ENCODE data around the gene RGS14.
A peak's percentile ranks its signal among the peaks of the same experiment; 100 is the strongest.

RGS14 gene

DNA sequence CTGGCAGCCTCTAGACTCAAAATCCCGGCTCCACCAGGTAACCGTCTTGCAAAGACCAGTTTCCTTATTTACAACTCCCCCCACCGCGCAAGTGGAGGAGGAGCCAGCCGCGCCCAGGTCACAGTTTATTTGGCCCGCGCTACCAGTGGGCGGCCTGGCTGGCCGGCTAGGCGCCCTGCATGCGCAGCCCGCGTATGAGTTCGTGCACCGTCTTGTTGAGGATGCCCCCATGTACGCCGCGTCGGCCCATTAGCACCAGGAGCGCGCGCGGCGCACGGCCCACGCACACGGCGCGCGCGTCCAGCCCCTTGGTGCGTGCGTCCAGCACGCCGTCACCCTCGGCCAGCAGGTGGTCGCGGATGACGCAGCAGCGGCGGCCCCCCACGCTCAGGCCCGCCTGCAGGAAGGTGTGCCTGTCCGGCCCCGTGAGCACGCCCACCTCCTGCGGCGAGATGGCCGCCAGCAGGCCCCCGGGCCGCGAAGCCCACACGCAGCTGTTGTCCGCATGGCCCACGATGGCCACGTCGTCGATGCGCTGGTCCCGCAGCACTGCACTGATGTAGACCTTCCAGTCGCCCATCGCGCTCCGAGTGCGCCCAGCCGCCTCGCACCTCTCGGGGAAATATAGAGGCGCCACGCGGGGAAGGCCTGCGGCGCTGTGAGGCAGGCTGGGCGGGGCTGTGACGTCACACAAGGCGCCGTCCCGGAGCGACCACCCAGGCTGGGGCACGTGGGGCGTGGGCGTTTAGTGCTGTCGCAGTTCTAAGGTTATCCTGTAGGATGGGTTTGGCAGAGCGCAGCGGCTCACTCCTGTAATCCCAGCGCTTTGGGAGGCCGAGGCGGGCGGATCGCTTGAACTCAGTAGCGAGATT lies 42.5 kb downstream of the RGS14 start, which contains the start of gene PFN3:
TSS of gene PFN3 (minus strand) at position 665 of the 872 bp plus-strand sequence. CDS start at position 580, 85 bp downstream.
- no peak for TF ChIP-seq CTCF (IDR thresholded peaks at IDR 0.05; ENCODE audit: low read depth, low read length)
- no peak within 1 kb of the TSS for H3K4me3 ChIP-seq (ENCODE audit: low read depth, low read length)
- DNase-seq (ENCODE audit: low read depth, low spot score) = peak; percentile 27
- in situ Hi-C loops (cut with HindIII; ENCODE audit: low sequenced_read_pairs) = no loop called here

DNA sequence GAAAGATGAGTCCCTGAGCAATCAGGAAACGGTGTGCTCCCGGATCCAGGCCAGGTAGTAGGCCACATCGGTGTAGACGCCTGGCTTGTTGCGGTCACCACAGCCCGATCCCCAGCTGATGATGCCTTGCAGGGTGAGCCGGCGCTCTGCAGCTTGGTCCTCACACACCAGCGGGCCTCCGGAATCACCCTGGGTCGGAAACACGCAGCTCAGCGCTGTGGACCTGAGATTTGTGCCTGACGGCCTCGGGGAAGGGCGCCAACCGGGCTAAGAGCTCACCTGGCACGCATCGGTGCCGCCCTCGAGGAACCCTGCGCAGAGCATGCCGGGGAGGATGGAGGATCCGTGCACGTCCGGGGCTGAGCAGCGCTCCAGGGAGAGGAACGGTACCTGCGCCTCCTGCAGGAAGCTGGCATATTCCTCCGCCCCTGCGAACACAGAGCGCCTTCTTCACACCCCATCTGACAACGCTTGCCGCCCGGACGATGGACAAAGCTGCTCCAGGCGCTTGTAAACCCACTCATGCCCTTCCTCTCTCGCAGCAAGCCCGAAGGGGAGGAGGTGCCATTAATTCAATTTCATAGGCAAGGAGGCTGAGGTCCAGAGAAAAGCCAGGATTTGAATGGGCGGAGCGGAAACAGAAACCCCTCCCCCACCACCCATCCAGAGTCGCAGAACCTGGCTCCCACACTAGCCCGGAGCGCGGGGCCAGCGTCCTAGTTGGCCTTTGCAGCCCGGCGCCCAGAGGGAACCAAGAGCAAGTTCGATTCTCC lies 44.7 kb downstream of the RGS14 start:
- peak; percentile 61 for TF ChIP-seq CTCF (IDR thresholded peaks at IDR 0.05; ENCODE audit: low read depth, low read length)
- in situ Hi-C loops (cut with HindIII; ENCODE audit: low sequenced_read_pairs) = no loop called here
- H3K4me3 ChIP-seq (ENCODE audit: low read depth, low read length) = peak overlapping the region; percentile 2
- no peak for DNase-seq (ENCODE audit: low read depth, low spot score)

GRCh38 chr5:177403102-177403791 lies 45.5 kb downstream of the RGS14 start:
- no peak for DNase-seq (ENCODE audit: low read depth, low spot score)
- TF ChIP-seq CTCF (IDR thresholded peaks at IDR 0.05; ENCODE audit: low read depth, low read length) = no peak
- in situ Hi-C loops (cut with HindIII; ENCODE audit: low sequenced_read_pairs) = no loop called here
- H3K4me3 ChIP-seq (ENCODE audit: low read depth, low read length) = peak overlapping the region; percentile 53

DNA sequence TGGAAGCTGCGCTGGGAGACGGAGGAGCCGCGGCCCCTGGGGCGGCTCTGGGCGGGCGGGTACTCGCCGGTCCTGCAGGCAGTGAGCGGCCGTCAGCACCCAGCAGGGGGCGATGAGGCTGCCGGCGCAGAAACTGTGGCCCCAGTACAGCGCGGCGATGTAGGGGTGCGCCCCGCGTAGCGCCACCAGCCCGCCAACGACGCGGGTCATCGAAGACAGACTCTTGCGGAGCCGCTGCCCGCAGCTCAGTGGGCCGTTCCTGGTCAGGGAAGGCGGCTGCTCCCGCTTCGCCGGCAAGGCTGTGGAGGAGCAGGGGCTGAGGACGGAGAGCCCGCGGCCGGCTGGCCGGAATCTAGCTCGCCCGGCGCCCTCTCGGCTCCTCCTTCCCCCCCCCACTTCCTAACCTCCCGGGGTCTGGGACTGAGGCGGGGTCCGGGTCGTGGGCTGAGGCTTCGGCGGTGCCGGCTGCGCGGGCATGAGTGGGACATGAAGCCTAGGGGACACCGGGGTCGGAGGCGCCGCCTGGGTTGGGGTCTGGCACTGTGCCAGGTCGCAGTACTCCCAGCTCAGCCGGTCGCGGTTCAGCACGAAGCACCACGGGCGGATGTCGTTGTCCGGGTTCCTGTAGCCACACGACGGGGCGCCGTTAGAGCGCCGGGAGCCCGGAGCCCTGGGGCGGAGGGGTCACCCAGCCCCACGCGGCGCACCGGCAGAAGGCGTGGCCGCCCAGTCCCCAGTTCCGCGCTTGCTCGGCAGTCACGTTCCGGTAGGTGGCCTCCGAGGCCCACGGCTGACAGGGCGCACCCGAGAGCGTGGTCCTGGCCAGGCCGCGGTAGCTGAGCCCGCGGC lies 46.3 kb downstream of the RGS14 start:
- DNase-seq (ENCODE audit: low read depth, low spot score) = peak; percentile 77
- in situ Hi-C loops (cut with HindIII; ENCODE audit: low sequenced_read_pairs) = no loop called here
- peak overlapping the region; percentile 53 for H3K4me3 ChIP-seq (ENCODE audit: low read depth, low read length)
- peak; percentile 69 for TF ChIP-seq CTCF (IDR thresholded peaks at IDR 0.05; ENCODE audit: low read depth, low read length)

DNA sequence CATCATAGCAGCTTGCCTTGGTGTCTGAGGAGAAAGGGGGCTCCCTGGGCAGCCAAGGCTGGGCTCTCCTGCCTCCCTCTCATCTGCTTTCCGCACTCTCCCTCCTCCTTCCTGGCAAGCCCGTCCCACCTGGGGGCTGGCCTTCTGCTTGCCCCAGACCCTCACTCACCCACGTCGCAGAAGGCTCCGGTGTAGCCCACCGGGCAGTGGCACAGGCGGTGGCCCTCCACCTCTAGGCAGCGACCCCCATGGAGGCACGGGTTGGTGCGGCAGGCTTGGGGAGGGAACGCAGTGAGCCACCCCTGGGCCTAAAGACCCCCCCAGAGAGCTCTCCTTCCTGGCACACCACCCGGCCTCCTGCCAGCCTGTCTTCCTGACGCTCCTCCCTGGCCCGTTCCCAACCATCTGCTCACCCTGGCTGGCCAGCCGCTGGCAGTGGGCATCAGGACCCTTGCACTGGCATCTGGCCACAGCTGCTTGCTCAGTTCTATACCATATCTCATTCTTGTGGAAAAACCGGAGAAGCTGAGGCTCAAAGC lies 47.0 kb downstream of the RGS14 start:
- in situ Hi-C loops (cut with HindIII; ENCODE audit: low sequenced_read_pairs) = no loop called here
- DNase-seq (ENCODE audit: low read depth, low spot score) = no peak
- peak overlapping the region; percentile 53 for H3K4me3 ChIP-seq (ENCODE audit: low read depth, low read length)
- TF ChIP-seq CTCF (IDR thresholded peaks at IDR 0.05; ENCODE audit: low read depth, low read length) = no peak

Measured in astrocyte of the spinal cord (primary cell).